Ovary (tissue), 3 donors: Measurements from ENCODE around the gene NPIPB2.

Experiments used
- POLR2A ChIP-seq: fragments of 450-650 bp; IDR thresholded peaks from one replicate; pipeline ENCODE4 v1.6.1; 2017; ENCODE audit warnings: antibody characterized with exemption, mild to moderate bottlenecking, moderate library complexity
- TF ChIP-seq, protein P1 (sequence below), 3 donors: fragments of 450-650 bp in 2 of 3; fragments of 200-600 bp in 1 of 3; IDR thresholded peaks; one replicate each; pipeline versions ENCODE4 v1.5.1 to v1.8.0; 2016 to 2022; ENCODE audit warnings: antibody characterized with exemption in 3 of 3, mild to moderate bottlenecking in 1 of 3
- donor health status: DM: no; HTN: no; CAD: no.

DNA sequence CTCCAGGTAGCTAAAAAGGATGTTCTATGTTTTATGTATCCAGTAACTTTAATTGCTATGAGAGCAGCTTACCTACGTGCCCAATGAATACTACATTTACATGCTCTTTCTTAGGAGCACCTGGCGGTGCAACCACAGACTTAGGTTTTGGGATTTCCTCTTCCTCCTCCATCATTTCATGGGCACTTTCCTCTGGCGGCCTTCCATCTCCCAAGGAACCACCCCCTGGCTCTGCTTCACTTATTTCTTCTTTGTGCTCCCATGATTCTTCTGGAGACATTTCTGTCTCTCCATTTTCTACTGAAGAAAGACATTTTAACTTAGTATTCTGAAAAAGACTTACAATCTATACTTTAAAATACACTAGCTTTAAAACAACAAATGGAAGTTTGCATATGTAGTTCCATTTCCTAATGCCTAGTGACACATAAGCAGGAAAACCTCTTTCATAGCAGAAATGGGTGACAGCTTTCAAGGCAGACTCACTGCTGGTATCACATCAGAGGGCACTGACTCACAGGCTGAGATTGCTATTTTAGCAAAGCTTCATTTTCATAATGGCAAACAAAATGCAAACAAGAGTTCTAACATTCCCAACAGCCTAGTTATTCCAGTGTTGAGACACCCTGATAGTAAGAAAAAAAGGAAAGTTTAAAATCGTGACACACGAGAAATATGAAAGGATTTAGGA lies 45.2 kb downstream of the NPIPB2 start:
- no peak for TF ChIP-seq POLR2A
- TF ChIP-seq, protein P1, sequence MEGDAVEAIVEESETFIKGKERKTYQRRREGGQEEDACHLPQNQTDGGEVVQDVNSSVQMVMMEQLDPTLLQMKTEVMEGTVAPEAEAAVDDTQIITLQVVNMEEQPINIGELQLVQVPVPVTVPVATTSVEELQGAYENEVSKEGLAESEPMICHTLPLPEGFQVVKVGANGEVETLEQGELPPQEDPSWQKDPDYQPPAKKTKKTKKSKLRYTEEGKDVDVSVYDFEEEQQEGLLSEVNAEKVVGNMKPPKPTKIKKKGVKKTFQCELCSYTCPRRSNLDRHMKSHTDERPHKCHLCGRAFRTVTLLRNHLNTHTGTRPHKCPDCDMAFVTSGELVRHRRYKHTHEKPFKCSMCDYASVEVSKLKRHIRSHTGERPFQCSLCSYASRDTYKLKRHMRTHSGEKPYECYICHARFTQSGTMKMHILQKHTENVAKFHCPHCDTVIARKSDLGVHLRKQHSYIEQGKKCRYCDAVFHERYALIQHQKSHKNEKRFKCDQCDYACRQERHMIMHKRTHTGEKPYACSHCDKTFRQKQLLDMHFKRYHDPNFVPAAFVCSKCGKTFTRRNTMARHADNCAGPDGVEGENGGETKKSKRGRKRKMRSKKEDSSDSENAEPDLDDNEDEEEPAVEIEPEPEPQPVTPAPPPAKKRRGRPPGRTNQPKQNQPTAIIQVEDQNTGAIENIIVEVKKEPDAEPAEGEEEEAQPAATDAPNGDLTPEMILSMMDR (IDR thresholded peaks at IDR 0.05) = no peak
